Osteoblast (primary cell): Measurements from ENCODE around the gene SLC66A1. TPM values are rescaled to one million over a fixed set of nuclear protein-coding genes. Genes with fewer than 3 reads are reported as not detected.
A peak's percentile ranks its signal among the peaks of the same experiment; 100 is the strongest.

Experiments
- DNase-seq: peaks from one replicate; pipeline ENCODE4 v3.0.0; 2011; ENCODE audit warnings: low spot score, mixed read lengths; ENCODE audit not compliant: insufficient read length; ENCODE audit errors: missing footprints
- H2AFZ ChIP-seq: 2 replicates; pipeline ENCODE4 v1.6.0; 2011; ENCODE audit warnings: mild to moderate bottlenecking, low read length
- H3K27ac ChIP-seq: 2 replicates; pipeline ENCODE4 v1.5.1; 2011; ENCODE audit warnings: mild to moderate bottlenecking, low read depth, low read length, moderate library complexity
- H3K27me3 ChIP-seq: 2 replicates; pipeline ENCODE4 v1.6.0; 2012; ENCODE audit warnings: mild to moderate bottlenecking, control low read depth, inconsistent platforms, low read length, moderate library complexity; ENCODE audit not compliant: insufficient read depth
- H3K36me3 ChIP-seq: 2 replicates; pipeline ENCODE4 v1.5.1; 2011; ENCODE audit warnings: mild to moderate bottlenecking, low read length, control low read depth, moderate library complexity; ENCODE audit not compliant: insufficient read depth
- H3K4me1 ChIP-seq: 2 replicates; pipeline ENCODE4 v1.5.1; 2011; ENCODE audit warnings: mild to moderate bottlenecking, low read length, control low read depth, moderate library complexity; ENCODE audit not compliant: insufficient read depth
- H3K4me2 ChIP-seq: 2 replicates; pipeline ENCODE4 v1.6.0; 2011; ENCODE audit warnings: mild to moderate bottlenecking, low read length; ENCODE audit not compliant: insufficient read depth
- H3K4me3 ChIP-seq: fragments of 200-600 bp; sonication (generic); 3 replicates; pipeline ENCODE4 v1.5.1; 2012; ENCODE audit warnings: mild to moderate bottlenecking, low read length, inconsistent platforms; ENCODE audit not compliant: insufficient read depth
- H3K79me2 ChIP-seq: 2 replicates; pipeline ENCODE4 v1.6.0; 2012; ENCODE audit warnings: mild to moderate bottlenecking, low read length, control low read depth, inconsistent platforms; ENCODE audit not compliant: insufficient read depth
- H3K9me3 ChIP-seq: 2 replicates; pipeline ENCODE4 v1.5.1; 2011; ENCODE audit warnings: low read depth, low read length, control low read depth
- H4K20me1 ChIP-seq: 2 replicates; pipeline ENCODE4 v1.6.0; 2012; ENCODE audit warnings: mild to moderate bottlenecking, low read length, control low read depth; ENCODE audit not compliant: insufficient read depth
- total RNA-seq: library from RNA; depleted of rRNA; stranded (reverse); fragments of >200 nt; gene quantifications from 2 replicates; pipeline ENCODE4 v1.2.3, GENCODE V29; 2012
- TF ChIP-seq, protein P1 (sequence below): IDR thresholded peaks from 2 replicates; pipeline ENCODE4 v1.5.1; 2011; ENCODE audit warnings: mild to moderate bottlenecking, low read depth, low read length, moderate library complexity; ENCODE audit errors: extremely low read depth

SLC66A1 gene
- total RNA-seq, 1 donor = 32.6 TPM

DNA sequence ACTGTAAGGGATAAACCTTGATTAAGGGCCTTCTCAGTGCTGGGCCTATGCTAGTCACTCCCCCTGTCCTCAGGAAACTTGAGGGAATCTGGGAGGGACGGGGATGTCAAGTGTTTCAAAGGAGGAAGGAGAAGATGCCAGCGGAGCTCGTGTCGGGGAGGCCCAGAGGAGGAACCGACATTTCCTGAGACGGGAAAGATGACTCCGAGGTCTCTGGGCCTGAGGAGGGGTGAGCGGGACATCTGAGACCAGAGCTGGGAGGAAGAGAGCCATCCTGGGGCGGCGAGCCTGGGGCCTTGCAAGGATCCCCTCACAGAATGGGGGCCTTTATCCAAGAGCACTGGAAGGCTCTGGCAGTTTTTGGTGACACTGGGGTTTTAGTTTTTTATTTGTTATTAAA, 10.4 kb downstream of the SLC66A1 start:
- Histone ChIP-seq H3K27ac (no peak overlapping the region), H3K36me3 (peaks cover 58% of the 10 kb centered on the region), H3K4me3 (no peak overlapping the region), H4K20me1 (peaks cover 19% of the 10 kb centered on the region), H3K4me1 (no peaks in the 10 kb centered on the region), H3K27me3 (no peaks in the 10 kb centered on the region), H3K79me2 (peaks cover 40% of the 10 kb centered on the region), H2AFZ (no peak overlapping the region), H3K4me2 (no peak overlapping the region), H3K9me3 (no peaks in the 10 kb centered on the region)
- DNase-seq = no peak
- TF ChIP-seq, protein P1, sequence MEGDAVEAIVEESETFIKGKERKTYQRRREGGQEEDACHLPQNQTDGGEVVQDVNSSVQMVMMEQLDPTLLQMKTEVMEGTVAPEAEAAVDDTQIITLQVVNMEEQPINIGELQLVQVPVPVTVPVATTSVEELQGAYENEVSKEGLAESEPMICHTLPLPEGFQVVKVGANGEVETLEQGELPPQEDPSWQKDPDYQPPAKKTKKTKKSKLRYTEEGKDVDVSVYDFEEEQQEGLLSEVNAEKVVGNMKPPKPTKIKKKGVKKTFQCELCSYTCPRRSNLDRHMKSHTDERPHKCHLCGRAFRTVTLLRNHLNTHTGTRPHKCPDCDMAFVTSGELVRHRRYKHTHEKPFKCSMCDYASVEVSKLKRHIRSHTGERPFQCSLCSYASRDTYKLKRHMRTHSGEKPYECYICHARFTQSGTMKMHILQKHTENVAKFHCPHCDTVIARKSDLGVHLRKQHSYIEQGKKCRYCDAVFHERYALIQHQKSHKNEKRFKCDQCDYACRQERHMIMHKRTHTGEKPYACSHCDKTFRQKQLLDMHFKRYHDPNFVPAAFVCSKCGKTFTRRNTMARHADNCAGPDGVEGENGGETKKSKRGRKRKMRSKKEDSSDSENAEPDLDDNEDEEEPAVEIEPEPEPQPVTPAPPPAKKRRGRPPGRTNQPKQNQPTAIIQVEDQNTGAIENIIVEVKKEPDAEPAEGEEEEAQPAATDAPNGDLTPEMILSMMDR = no peak

DNA sequence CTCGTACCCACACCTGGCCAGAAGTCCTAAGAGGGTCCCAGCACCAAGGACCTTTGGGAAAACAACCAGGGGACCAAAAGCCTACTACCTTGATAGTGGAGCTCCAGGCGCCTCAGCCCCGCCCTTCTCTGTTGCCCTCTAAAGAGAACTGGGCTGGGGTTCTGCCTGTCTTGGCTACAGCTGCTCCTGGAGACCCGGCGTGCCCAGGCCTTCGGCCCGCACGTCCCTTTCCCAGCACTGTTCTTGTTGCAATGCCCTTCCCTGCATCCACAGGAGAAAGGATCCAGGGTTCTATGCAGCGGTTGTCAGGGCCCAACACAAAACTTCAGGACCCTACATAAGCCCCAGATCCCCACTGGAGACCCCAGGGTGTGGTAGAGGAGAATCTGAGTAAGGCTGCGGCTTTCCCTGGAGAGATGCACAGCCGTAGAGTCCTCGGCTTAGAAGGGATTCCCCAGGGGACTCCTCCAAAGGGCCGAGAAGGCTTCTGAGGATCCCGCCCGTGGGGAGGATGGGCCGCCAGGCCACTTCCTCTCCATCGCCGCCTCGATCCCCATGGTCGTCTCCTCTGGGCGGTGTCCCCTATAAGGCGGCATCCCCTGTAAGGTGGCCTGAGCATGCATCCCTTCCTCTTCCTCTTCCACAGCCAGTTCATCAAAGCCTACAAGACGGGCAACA, 12.0 kb downstream of the SLC66A1 start:
- no peaks in the 10 kb centered on the region for H3K9me3 ChIP-seq
- TF ChIP-seq, protein P1 = no peak
- no peak overlapping the region for H3K27ac ChIP-seq
- peaks cover 52% of the 10 kb centered on the region for H3K36me3 ChIP-seq
- H3K4me2 ChIP-seq = no peak overlapping the region
- no peak overlapping the region for H2AFZ ChIP-seq
- DNase-seq = peak; percentile 64
- H4K20me1 ChIP-seq = peaks cover 19% of the 10 kb centered on the region
- H3K79me2 ChIP-seq = peaks cover 26% of the 10 kb centered on the region
- H3K4me3 ChIP-seq = no peak overlapping the region
- no peaks in the 10 kb centered on the region for H3K27me3 ChIP-seq
- H3K4me1 ChIP-seq = no peaks in the 10 kb centered on the region

DNA sequence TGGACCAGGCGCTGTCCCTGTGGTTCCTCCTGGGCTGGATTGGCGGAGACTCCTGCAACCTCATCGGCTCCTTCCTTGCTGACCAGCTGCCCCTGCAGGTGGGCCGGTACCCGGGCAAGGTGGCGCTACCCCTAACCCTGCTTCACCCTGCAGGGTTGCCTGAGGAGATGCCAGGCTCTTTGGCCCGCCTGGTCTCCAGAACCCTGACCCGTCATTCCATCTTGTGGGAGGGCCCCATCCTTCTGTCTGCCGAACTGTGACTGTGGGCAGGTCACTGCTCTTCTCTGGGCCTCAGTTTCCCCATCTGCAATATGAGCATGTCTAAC, 12.5 kb downstream of the SLC66A1 start:
- TF ChIP-seq, protein P1 = no peak
- Histone ChIP-seq H3K27ac (no peak overlapping the region), H3K36me3 (peaks cover 54% of the 10 kb centered on the region), H4K20me1 (peaks cover 19% of the 10 kb centered on the region), H3K4me1 (no peaks in the 10 kb centered on the region), H2AFZ (no peak overlapping the region), H3K9me3 (no peaks in the 10 kb centered on the region), H3K4me2 (no peak overlapping the region), H3K4me3 (no peak overlapping the region), H3K27me3 (no peaks in the 10 kb centered on the region), H3K79me2 (peaks cover 21% of the 10 kb centered on the region)
- no peak for DNase-seq

DNA sequence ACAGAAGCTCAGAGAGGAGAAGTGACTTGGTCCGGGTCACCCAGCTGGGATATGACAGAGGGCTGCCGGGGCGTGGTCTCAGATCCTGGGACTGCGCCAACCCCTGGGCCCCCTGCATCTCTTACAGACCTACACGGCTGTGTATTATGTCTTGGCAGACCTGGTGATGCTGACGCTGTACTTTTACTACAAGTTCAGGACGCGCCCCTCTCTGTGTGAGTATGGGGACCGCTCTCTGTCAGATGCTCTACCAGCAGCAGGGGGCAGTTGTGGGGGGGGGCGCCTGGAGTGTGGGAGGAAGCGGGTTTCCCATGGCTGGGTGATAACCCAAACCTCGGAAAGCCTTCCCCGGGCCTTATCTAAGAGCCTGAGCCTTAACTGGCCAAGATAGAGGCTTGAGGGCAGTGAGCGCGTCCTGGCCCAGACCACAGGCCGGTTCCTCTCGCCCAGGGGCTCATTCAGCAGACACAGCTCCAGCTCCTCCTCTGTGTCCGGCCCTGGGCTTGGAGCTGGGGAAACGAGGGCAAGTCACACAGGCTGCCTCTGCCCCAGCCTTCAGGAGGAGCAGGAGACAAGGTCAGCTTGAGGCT, 13.3 kb downstream of the SLC66A1 start:
- Histone ChIP-seq H3K4me2 (no peak overlapping the region), H3K36me3 (peaks cover 54% of the 10 kb centered on the region), H3K79me2 (peaks cover 18% of the 10 kb centered on the region), H4K20me1 (peaks cover 19% of the 10 kb centered on the region), H3K4me1 (no peaks in the 10 kb centered on the region), H3K27me3 (no peaks in the 10 kb centered on the region), H3K27ac (no peak overlapping the region), H2AFZ (no peak overlapping the region), H3K4me3 (no peak overlapping the region), H3K9me3 (no peaks in the 10 kb centered on the region)
- TF ChIP-seq, protein P1 = no peak
- DNase-seq = peak; percentile 65
